Germinal center (tissue), 1 donor: ENCODE data around the gene PAH.
A peak's percentile ranks its signal among the peaks of the same experiment; 100 is the strongest.

Experiments used
- DNase-seq: peaks from one replicate; pipeline ENCODE4 v3.0.0; 2012; ENCODE audit warnings: mixed read lengths, low spot score

The PAH gene

DNA sequence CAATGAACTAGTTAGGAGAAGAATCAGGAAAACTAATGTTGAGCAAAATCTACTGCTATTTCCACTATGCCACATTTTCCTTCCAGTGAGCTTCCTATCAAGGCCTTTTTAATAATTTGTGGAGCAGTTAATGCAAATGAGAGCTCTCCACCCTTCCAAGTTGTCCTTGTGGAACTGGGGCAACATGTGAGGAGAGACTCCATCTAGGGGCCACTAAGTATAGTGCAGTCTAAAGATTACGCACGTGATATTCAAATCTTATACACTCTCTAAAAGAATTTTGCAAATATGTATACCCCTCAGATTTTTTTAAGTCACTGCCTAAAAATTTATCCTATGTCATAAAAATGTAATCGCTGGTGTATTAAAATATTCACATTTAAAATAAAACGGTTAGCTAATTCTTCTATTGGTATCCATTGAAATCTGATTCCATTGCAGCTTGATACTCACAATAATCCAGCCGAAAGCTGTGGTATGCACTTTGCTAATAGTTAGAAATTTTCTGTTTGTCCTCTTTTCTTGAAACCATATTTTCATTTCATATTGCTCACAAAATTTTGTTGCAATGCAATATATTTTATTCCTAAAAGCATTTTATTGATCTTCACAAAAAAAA, 100.1 kb downstream of the PAH start:
- peak; percentile 7 for DNase-seq

DNA sequence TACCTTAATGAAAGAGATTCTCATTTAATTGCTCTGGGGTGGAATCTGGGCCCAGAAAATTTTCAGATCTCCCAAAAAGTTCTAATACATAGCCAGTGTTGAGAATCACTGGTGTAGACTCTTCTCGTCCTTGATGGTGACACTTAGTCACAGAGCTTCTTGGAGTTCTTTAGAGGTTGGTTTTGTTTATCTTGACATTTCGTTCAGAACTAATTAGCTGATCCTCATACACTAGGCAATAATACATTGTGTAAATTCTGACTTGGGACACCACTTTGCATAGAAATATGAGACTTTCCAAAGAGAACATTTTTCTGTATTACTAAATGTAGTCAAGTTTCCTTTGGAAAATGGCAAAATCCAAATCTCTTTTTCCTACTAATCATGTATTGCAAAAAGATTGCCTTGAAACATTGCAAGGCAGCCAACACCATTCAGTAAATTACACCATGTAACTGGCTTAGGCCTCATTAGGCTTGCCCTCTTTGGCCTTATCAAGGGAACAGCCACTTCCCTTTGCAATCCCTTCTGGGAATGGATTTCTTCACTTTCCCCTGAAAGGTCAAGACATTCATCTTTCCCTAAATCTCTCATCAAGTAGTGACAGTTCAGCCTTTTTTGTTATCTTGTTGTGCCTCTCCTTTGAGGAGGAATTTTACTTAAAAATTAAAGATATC, 102.2 kb downstream of the PAH start:
- no peak for DNase-seq

DNA sequence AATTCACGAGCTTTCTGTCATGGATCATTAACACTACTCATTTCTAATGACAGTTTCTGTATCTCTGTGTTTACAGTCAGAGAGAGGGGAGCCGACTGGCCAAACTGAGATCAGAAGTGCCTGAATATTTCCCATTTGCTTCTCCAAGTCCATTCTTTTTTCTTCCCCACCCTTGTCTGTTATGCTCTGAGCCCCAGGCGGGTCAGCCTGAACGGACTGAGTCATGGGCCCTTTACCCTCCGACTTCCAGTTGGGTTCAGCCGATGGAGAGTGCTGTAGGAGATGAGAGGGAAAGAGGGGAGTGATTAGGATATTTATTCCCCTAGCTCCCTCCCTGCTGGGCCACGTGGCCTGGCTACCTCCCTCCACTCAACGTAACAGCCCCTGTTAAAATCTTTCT, 104.7 kb downstream of the PAH start:
- no peak for DNase-seq

DNA sequence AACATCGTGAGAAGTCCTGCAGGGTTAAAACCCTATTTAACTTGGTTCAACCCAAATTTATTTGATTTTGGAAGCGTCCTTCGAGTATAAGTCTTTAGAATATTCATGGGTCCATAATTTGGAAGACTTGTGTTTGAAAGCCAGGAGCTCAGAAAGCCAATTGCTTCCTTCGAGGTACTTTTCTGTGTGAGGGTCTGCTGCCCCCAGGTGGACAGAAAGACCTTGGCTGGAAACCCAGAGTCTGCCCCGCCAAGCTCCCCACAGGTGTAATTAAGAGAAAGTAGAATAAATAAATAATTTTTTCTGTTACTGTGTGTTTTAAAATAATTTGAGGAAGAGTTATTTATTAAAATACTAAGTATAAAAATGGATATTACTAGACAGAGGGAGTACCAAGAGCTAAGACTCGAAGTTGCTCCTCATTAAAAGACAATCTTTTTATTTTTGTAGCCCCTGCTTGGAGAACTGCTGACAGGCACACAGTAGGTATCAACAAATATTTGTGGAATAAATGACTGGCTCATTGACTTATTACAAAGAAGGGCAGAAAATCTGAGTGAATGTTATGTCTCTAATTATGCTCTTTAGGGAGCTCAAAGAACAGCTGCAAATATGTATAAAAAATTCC, 105.8 kb downstream of the PAH start:
- DNase-seq: no peak

DNA sequence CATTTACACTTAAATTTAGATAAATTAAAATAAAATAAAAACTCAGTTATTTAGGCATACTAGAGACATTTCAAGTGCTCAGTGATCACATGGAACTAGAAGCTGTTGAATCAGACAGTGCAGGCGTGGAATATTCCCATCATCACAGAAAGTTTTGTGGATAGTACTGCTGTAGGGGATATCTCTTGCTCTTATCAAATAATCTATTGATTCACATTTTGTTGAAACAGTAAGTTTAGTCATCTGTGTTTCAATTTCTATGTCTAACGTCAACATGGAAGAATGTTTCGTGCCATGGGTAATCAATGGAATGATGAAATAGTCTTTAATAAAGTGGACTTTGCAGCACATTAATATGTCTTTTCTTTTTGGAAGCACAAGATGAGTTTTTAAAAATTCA, 108.6 kb downstream of the PAH start:
- DNase-seq: no peak

DNA sequence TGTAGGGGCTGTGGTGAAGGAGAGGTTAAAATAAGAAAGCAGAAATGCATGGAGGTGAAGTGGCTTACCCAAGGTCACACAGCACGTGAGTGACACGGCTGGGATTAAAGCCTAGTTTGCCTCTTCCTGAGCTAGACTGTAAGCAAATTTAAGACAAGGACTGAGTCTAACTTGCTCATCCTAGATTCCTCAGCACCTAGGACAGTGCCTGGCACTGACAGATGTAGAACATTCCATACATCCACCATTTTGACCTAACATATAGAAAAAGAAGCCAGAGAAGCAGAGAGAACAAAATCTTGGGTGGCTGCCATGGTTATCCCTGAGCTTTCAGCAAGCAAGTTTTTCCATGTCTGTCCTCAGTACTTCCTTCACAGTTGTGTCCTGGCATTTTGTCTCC, 110.5 kb downstream of the PAH start:
- no peak for DNase-seq

GRCh38 chr12:102806110-102806509, 110.9 kb downstream of the PAH start:
- no peak for DNase-seq

DNA sequence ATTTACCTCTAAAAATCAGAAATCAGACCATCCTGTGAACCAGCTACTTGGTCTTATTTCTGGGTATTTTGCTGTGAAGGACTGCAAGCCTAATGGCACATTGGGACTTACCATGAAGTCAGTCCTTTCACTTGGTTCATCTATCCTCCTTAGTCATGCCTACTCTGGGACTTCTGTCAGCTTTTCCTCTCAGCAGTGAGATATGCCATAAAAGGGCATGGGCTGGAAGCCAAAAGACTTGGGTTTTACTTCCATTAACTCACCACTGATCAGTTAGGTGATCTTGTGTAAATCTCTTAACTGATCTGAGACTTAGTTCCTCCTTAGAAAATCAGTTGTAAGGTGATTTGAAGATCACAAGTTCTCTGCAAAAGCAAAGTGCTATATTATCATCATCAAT, 116.5 kb downstream of the PAH start:
- no peak for DNase-seq

- DNase-seq: no peak
These were observed 117.8 kb downstream of the PAH start for GRCh38 chr12:102799229-102799628.

GRCh38 chr12:102797528-102797927, 119.5 kb downstream of the PAH start:
- no peak for DNase-seq

DNA sequence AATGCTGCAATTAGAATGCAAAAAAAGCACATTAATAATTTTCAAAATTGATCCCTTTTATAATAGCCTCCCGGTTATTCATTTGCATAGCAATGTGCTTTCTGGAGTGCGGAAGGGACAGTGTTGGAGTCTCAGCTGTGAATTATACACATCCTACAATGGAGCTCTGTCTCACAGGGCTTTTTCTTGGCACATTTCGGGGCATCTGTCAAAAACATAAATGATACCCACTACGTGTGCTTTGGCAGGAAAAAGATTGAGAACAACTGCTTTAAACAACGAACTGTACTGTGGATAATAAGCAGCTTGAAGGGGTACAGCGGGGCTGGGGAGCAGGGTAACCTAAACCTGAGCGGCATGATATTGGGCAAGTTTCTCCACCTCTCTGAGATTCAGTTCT, 123.1 kb downstream of the PAH start:
- DNase-seq: no peak
